ENCODE measurements around the gene TANGO6. TPM values are rescaled to one million over a fixed set of nuclear protein-coding genes. Genes with fewer than 3 reads are reported as not detected.

TANGO6 gene
- polyA plus RNA-seq, 2 of the 4 experiments (the other 2 are of a cell fraction) = 8.1 to 19.5 TPM

DNA sequence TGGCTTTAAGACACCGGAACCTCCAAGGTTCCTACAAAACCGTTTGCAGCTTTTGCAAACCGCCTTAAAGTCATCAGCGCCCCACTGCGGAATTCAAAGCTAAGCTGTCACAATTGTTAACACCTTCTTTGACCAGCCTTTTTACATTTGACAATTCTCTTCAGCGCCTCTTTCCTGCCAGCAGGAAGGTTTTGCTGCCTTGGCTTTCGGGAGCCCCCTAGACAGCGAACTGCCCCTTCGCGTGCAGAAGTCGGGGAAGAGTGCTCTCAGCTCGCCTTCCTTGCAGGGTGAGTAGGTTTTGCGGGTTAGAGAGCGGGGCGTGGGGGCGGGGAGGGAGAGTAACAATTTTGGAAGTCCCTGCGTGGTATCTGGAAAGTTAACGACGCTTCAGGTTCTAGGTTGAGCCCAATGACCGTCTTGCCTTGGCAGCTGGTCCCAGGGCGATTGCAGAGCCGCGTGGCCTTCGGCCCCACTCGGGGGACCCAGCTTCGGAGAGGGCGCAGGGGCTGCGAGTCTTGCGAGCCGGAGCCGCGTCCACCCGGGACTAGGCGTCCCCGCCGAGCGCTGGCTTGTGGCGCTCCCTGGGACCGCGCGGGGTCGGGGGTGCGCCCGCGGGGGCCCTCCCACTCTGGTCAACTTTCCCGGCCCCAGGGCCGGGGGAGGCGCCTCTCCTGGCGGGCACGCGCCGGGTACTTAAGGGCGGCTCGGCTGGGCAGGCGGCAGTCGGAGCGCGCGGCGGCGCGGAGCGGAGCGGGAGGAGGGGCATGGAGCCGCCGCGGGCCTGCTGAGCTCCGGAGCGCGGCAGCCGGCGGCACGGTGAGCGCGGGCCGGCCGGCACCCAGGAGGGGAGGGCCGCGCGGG, 262.4 kb downstream of the TANGO6 start, which contains the start of gene HAS3 (continued):
- TF ChIP-seq ZSCAN20 (CRISPR knock-in tag; IDR thresholded peaks at IDR 0.05) = no peak
- TF ChIP-seq CBX8 (IDR thresholded peaks at IDR 0.05) = no peak
- no peak for TF ChIP-seq FOSB (CRISPR knock-in tag; IDR thresholded peaks at IDR 0.05)
- TF ChIP-seq HEYL (CRISPR knock-in tag; IDR thresholded peaks at IDR 0.05) = no peak
- no peak for TF ChIP-seq HOXA7 (CRISPR knock-in tag; IDR thresholded peaks at IDR 0.05)
- peak; percentile 20; the same call in 1 of the 2 replicates for TF ChIP-seq GATA3 (IDR thresholded peaks at IDR 0.05; ENCODE audit: borderline replicate concordance)
- no peak for TF ChIP-seq FOSL2 (IDR thresholded peaks at IDR 0.05)
- TF ChIP-seq FOSL2 (CRISPR knock-in tag; IDR thresholded peaks at IDR 0.05) = no peak
- TF ChIP-seq POLR2AphosphoS2 (conservative IDR thresholded peaks at IDR 0.05; ENCODE audit: low read length) = no peak
- TF ChIP-seq, protein P1, sequence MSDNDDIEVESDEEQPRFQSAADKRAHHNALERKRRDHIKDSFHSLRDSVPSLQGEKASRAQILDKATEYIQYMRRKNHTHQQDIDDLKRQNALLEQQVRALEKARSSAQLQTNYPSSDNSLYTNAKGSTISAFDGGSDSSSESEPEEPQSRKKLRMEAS (IDR thresholded peaks at IDR 0.05) = peak; percentile 56
- TF ChIP-seq SMC3 (IDR thresholded peaks at IDR 0.05) = peak; percentile 89
- no peak for TF ChIP-seq EHF (CRISPR knock-in tag; IDR thresholded peaks at IDR 0.05)
- TF ChIP-seq JUNB (IDR thresholded peaks at IDR 0.05) = 0 out of 2 replicates have a peak, but pooled peaks have one; percentile 17
- TF ChIP-seq MAFK (IDR thresholded peaks at IDR 0.05; ENCODE audit: partially characterized antibody) = no peak

GRCh38 chr16:69106491-69107315, 263.4 kb downstream of the TANGO6 start:
- 2% methylated on average over 24 of the region's 55 CpGs for WGBS (ENCODE audit: missing lambda C conversion rate)
- H3K9me3 ChIP-seq = no peaks in the 10 kb centered on the region
- POLR2A ChIA-PET = interaction anchor here (0.6 to 1.7 kb wide), 7 partner anchors 9 to 66 kb away, joined by 3 to 10 read pairs (median 4); no protein-coding TSS in a partner anchor
- peak; percentile 37 to 38; a peak in 5 of 6 replicates for ATAC-seq
- peaks cover 27% of the 10 kb centered on the region for H3K4me1 ChIP-seq
- CTCF ChIA-PET = interaction anchor here (0.7 to 24.8 kb wide), 23 partner anchors 9 to 360 kb away, joined by 3 to 503 read pairs (median 6); no protein-coding TSS in a partner anchor
- H3K27ac ChIP-seq = peak overlapping the region; percentile 88 to 94
- H3K4me3 ChIP-seq = peak overlapping the region; percentile 91
- FAIRE-seq = no peak
- TF ChIP-seq RNF2 (IDR thresholded peaks at IDR 0.05; ENCODE audit: borderline replicate concordance, low read depth) (no peak), RFX5 (IDR thresholded peaks at IDR 0.05) (no peak), HEYL (CRISPR knock-in tag; IDR thresholded peaks at IDR 0.05) (no peak), BHLHE40 (IDR thresholded peaks at IDR 0.05; ENCODE audit: low read depth, low read length) (no peak), JUNB (IDR thresholded peaks at IDR 0.05) (no peak), MYC (IDR thresholded peaks at IDR 0.05; ENCODE audit: borderline replicate concordance, low read length) (no peak), SMC3 (IDR thresholded peaks at IDR 0.05) (no peak; the same call in 2 of the 3 replicates), RAD21 (conservative IDR thresholded peaks at IDR 0.05 in 1 of 2, IDR thresholded peaks at IDR 0.05 in 1 of 2) (0 out of 5 replicates have a peak, but pooled peaks of 1 of the 2 experiments have one; percentile 2), POLR2AphosphoS2 (conservative IDR thresholded peaks at IDR 0.05; ENCODE audit: low read length) (no peak), GATA3 (IDR thresholded peaks at IDR 0.05; ENCODE audit: borderline replicate concordance) (no peak; the same call in 1 of the 2 replicates), FOXS1 (CRISPR knock-in tag; IDR thresholded peaks at IDR 0.05) (no peak), HES2 (IDR thresholded peaks at IDR 0.05) (no peak), NR3C1 (IDR thresholded peaks at IDR 0.05) (no peak), CHD2 (IDR thresholded peaks at IDR 0.05; ENCODE audit: low read length, partially characterized antibody) (no peak), TP53 (CRISPR knock-in tag; IDR thresholded peaks at IDR 0.05) (no peak), HOXB13 (CRISPR knock-in tag; IDR thresholded peaks at IDR 0.05; ENCODE audit: low read depth) (no peak), KDM5A (IDR thresholded peaks at IDR 0.05) (no peak), CBX2 (IDR thresholded peaks at IDR 0.05; ENCODE audit: borderline replicate concordance, low read depth) (no peak), HOXB5 (CRISPR knock-in tag; IDR thresholded peaks at IDR 0.05) (no peak), ELK1 (IDR thresholded peaks at IDR 0.05; ENCODE audit: low read depth, low read length) (no peak), KDM1A (IDR thresholded peaks at IDR 0.05; ENCODE audit: low read depth) (no peak), POLR2A (IDR thresholded peaks at IDR 0.05; ENCODE audit: low read length) (no peak)
- TF ChIP-seq, protein P1 (IDR thresholded peaks at IDR 0.05) = peak; percentile 21; the same call in 1 of the 2 replicates
- TF ChIP-seq, protein P2, sequence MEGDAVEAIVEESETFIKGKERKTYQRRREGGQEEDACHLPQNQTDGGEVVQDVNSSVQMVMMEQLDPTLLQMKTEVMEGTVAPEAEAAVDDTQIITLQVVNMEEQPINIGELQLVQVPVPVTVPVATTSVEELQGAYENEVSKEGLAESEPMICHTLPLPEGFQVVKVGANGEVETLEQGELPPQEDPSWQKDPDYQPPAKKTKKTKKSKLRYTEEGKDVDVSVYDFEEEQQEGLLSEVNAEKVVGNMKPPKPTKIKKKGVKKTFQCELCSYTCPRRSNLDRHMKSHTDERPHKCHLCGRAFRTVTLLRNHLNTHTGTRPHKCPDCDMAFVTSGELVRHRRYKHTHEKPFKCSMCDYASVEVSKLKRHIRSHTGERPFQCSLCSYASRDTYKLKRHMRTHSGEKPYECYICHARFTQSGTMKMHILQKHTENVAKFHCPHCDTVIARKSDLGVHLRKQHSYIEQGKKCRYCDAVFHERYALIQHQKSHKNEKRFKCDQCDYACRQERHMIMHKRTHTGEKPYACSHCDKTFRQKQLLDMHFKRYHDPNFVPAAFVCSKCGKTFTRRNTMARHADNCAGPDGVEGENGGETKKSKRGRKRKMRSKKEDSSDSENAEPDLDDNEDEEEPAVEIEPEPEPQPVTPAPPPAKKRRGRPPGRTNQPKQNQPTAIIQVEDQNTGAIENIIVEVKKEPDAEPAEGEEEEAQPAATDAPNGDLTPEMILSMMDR (IDR thresholded peaks at IDR 0.05) = peak; percentile 8; the same call in 1 of the 3 replicates
- TF ChIP-seq, protein P3, sequence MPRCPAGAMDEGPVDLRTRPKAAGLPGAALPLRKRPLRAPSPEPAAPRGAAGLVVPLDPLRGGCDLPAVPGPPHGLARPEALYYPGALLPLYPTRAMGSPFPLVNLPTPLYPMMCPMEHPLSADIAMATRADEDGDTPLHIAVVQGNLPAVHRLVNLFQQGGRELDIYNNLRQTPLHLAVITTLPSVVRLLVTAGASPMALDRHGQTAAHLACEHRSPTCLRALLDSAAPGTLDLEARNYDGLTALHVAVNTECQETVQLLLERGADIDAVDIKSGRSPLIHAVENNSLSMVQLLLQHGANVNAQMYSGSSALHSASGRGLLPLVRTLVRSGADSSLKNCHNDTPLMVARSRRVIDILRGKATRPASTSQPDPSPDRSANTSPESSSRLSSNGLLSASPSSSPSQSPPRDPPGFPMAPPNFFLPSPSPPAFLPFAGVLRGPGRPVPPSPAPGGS (IDR thresholded peaks at IDR 0.05) = no peak
- H3K4me2 ChIP-seq = peak overlapping the region; percentile 84
- DNase-seq (ENCODE audit: low read depth in 1 of 2, low spot score in 1 of 2) = peak in 1 of 2 experiments; percentile 36
